Hepatocyte (in vitro differentiated cells): ENCODE measurements around the gene TRIM29. TPM values are rescaled to one million over a fixed set of nuclear protein-coding genes. Genes with fewer than 3 reads are reported as not detected.

Experiments
- DNase-seq: peaks from one replicate; pipeline ENCODE4 v3.0.0-alpha.2; 2016; ENCODE audit warnings: low spot score
- H2AFZ ChIP-seq: fragments of 200-600 bp; sonication (generic); 2 replicates; pipeline ENCODE4 v1.6.0; 2016; ENCODE audit warnings: antibody characterized with exemption, mild to moderate bottlenecking
- H3K27ac ChIP-seq: fragments of 200-600 bp; sonication (generic); 2 replicates; pipeline ENCODE4 v1.5.1; 2016; ENCODE audit warnings: mild to moderate bottlenecking
- H3K27me3 ChIP-seq: fragments of 200-600 bp; sonication (generic); 2 replicates; pipeline ENCODE4 v1.6.1; 2016
- H3K36me3 ChIP-seq: fragments of 200-600 bp; sonication (generic); replicated peaks from 2 replicates; pipeline ENCODE4 v1.5.1; 2016; ENCODE audit warnings: low read depth; ENCODE audit not compliant: insufficient read depth
- H3K4me1 ChIP-seq: fragments of 200-600 bp; sonication (generic); 2 replicates; pipeline ENCODE4 v1.5.1; 2016; ENCODE audit warnings: mild to moderate bottlenecking, moderate library complexity; ENCODE audit not compliant: insufficient read depth
- H3K4me2 ChIP-seq: fragments of 200-600 bp; sonication (generic); 2 replicates; pipeline ENCODE4 v1.6.0; 2016
- H3K4me3 ChIP-seq: fragments of 200-600 bp; sonication (generic); 2 replicates; pipeline ENCODE4 v1.5.1; 2016; ENCODE audit warnings: mild to moderate bottlenecking
- H3K79me2 ChIP-seq: fragments of 200-600 bp; sonication (generic); 2 replicates; pipeline ENCODE4 v1.6.0; 2017; ENCODE audit warnings: mild to moderate bottlenecking
- H3K9me2 ChIP-seq: fragments of 200-600 bp; sonication (generic); replicated peaks from 2 replicates; pipeline ENCODE4 v1.6.0; 2017; ENCODE audit warnings: mild to moderate bottlenecking; ENCODE audit not compliant: insufficient read depth
- H3K9me3 ChIP-seq: fragments of 200-600 bp; sonication (generic); 2 replicates; pipeline ENCODE4 v1.5.1; 2016; ENCODE audit warnings: low read depth, mild to moderate bottlenecking
- H4K20me1 ChIP-seq: fragments of 200-600 bp; sonication (generic); 2 replicates; pipeline ENCODE4 v1.6.0; 2016; ENCODE audit warnings: mild to moderate bottlenecking; ENCODE audit not compliant: insufficient read depth, poor library complexity, severe bottlenecking
- CTCF ChIP-seq: fragments of 200-600 bp; sonication (generic); IDR thresholded peaks from 2 replicates; pipeline ENCODE4 v1.5.1; 2016; ENCODE audit warnings: antibody characterized with exemption, mild to moderate bottlenecking; ENCODE audit not compliant: poor library complexity
- EZH2 ChIP-seq: fragments of 200-600 bp; sonication (generic); IDR thresholded peaks from 2 replicates; pipeline ENCODE4 v1.6.1; 2016; ENCODE audit warnings: antibody characterized with exemption, mild to moderate bottlenecking, borderline replicate concordance
- EZH2phosphoT487 ChIP-seq: fragments of 200-600 bp; sonication (generic); IDR thresholded peaks from one replicate; pipeline ENCODE4 v1.6.1; 2018; ENCODE audit warnings: antibody characterized with exemption, mild to moderate bottlenecking, low read depth, moderate library complexity; ENCODE audit not compliant: unreplicated experiment, severe bottlenecking
- WGBS: methylation state at CpG from one replicate; pipeline ENCODE4 v1.1.6; 2016; ENCODE audit warnings: low lambda C conversion rate; ENCODE audit errors: missing lambda C conversion rate; 5-methylcytosine and 5-hydroxymethylcytosine counted together
- polyA plus RNA-seq: library from polyadenylated mRNA; unstranded; fragments of >200 nt; fragmentation: Nextera tagmentation; extraction: Ambion mirVana; gene quantifications from 2 replicates; pipeline ENCODE4 v1.2.1, GENCODE V29; 2016
- total RNA-seq: library from RNA; depleted of rRNA; stranded (reverse); fragments of >200 nt; gene quantifications from 2 replicates; pipeline ENCODE4 v1.2.3, GENCODE V29; 2014

Gene TRIM29
- total and polyA plus RNA-seq, 2 experiments from 2014 or later: 7.7 to 8.5 TPM

GRCh38 chr11:120115272-120116000, 22.5 kb downstream of the TRIM29 start:
- no peak for TF ChIP-seq EZH2phosphoT487
- TF ChIP-seq CTCF: no peak
- TF ChIP-seq EZH2: no peak
- H3K9me3 ChIP-seq: no peaks in the 10 kb centered on the region

GRCh38 chr11:120112174-120112796, 25.6 kb downstream of the TRIM29 start:
- H2AFZ ChIP-seq: no peak overlapping the region
- H3K4me2 ChIP-seq: no peak overlapping the region
- H3K79me2 ChIP-seq: no peaks in the 10 kb centered on the region
- H3K27ac ChIP-seq: no peak overlapping the region
- no peaks in the 10 kb centered on the region for H3K9me2 ChIP-seq
- TF ChIP-seq EZH2 (no peak), CTCF (no peak), EZH2phosphoT487 (no peak)
- WGBS: 77% methylated on average over 15 of the region's 15 CpGs
- H3K9me3 ChIP-seq: no peaks in the 10 kb centered on the region
- no peaks in the 10 kb centered on the region for H3K36me3 ChIP-seq
- DNase-seq: no peak
- no peaks in the 10 kb centered on the region for H3K27me3 ChIP-seq
- H4K20me1 ChIP-seq: no peaks in the 10 kb centered on the region
- no peak overlapping the region for H3K4me3 ChIP-seq
- H3K4me1 ChIP-seq: no peaks in the 10 kb centered on the region

More at GRCh38 chr11:120115272-120116000, 22.5 kb downstream of the TRIM29 start:
- no peak for DNase-seq
- Histone ChIP-seq H3K79me2 (no peaks in the 10 kb centered on the region), H3K27me3 (no peaks in the 10 kb centered on the region), H3K36me3 (no peaks in the 10 kb centered on the region), H3K4me3 (no peak overlapping the region), H3K4me2 (no peak overlapping the region), H3K4me1 (no peaks in the 10 kb centered on the region), H3K27ac (no peak overlapping the region), H3K9me2 (no peaks in the 10 kb centered on the region), H2AFZ (no peak overlapping the region), H4K20me1 (no peaks in the 10 kb centered on the region)
- WGBS: 80% methylated on average over 20 of the region's 20 CpGs

- no peak for DNase-seq
- WGBS: 70% methylated on average over 5 of the region's 5 CpGs
- Histone ChIP-seq H3K9me3 (no peaks in the 10 kb centered on the region), H4K20me1 (no peaks in the 10 kb centered on the region), H3K4me3 (no peak overlapping the region), H3K27me3 (no peaks in the 10 kb centered on the region), H3K27ac (no peak overlapping the region), H3K9me2 (no peaks in the 10 kb centered on the region), H3K36me3 (no peaks in the 10 kb centered on the region), H3K4me1 (no peaks in the 10 kb centered on the region), H2AFZ (no peak overlapping the region), H3K4me2 (no peak overlapping the region), H3K79me2 (no peaks in the 10 kb centered on the region)
- TF ChIP-seq EZH2 (no peak), EZH2phosphoT487 (no peak), CTCF (no peak)
These were observed 28.4 kb downstream of the TRIM29 start for GRCh38 chr11:120109531-120109930.
